Stimulated activated naive CD4-positive, alpha-beta T cell (primary cell): ENCODE results near the gene MECP2.

Source experiments
- DNase-seq, 6 experiments: peaks; one replicate each; lab custom pipeline; 2025; lab: John Stamatoyannopoulos, UW

Gene MECP2

GRCh38 chrX:154033848-154034247 lies 63.7 kb downstream of the MECP2 start:
- DNase-seq, result no peak

- no peak for DNase-seq
Measured at GRCh38 chrX:154032653-154033052, 64.9 kb downstream of the MECP2 start.

- no peak for DNase-seq
Measured at GRCh38 chrX:154032160-154032559, 65.4 kb downstream of the MECP2 start.

- DNase-seq, result no peak
Measured at GRCh38 chrX:154030715-154031305, 66.7 kb downstream of the MECP2 start.

GRCh38 chrX:154030266-154030665 lies 67.3 kb downstream of the MECP2 start:
- no peak for DNase-seq

GRCh38 chrX:154029439-154029838 lies 68.1 kb downstream of the MECP2 start:
- DNase-seq, result no peak

GRCh38 chrX:154028502-154029184 lies 68.9 kb downstream of the MECP2 start:
- no peak for DNase-seq

- DNase-seq, result no peak
Measured at GRCh38 chrX:154027986-154028385, 69.5 kb downstream of the MECP2 start.

GRCh38 chrX:154027022-154027402 lies 70.5 kb downstream of the MECP2 start:
- DNase-seq, result no peak

GRCh38 chrX:154026136-154027021 lies 71.1 kb downstream of the MECP2 start:
- DNase-seq, result no peak

GRCh38 chrX:154025230-154025629 lies 72.3 kb downstream of the MECP2 start:
- DNase-seq, result no peak

GRCh38 chrX:154024271-154024670 lies 73.2 kb downstream of the MECP2 start:
- DNase-seq, result no peak

GRCh38 chrX:154023276-154024000 lies 74.1 kb downstream of the MECP2 start:
- DNase-seq, result no peak

- no peak for DNase-seq
Measured at GRCh38 chrX:154022108-154022507, 75.4 kb downstream of the MECP2 start.

GRCh38 chrX:154021131-154021611 lies 76.3 kb downstream of the MECP2 start:
- no peak for DNase-seq

GRCh38 chrX:154020536-154021115 lies 76.9 kb downstream of the MECP2 start:
- no peak for DNase-seq

- peak in 5 of 6 experiments; percentile 18 to 43 (median 38) for DNase-seq
Measured at GRCh38 chrX:154019633-154020528, 77.6 kb downstream of the MECP2 start, which contains the start of gene IRAK1. Gene IRAK1 (minus strand): TSS chrX:154019902. CDS start chrX:154019812, 90 bp downstream.

- DNase-seq, result peak in 1 of 6 experiments; percentile 42
Measured at GRCh38 chrX:154019061-154019621, 78.4 kb downstream of the MECP2 start.

GRCh38 chrX:154018518-154019060 lies 78.9 kb downstream of the MECP2 start:
- DNase-seq, result no peak
